Colonic mucosa (tissue), 4 donors: ENCODE measurements around the gene GABPB2. TPM values are rescaled to one million over a fixed set of nuclear protein-coding genes. Genes with fewer than 3 reads are reported as not detected.

Experiments
- DNase-seq: peaks from one replicate; pipeline ENCODE4 v3.0.0-alpha.2; 2020
- H3K27ac ChIP-seq: fragments of 200-600 bp; one replicate; pipeline ENCODE4 v1.8.0; 2021
- H3K27me3 ChIP-seq: fragments of 200-600 bp; one replicate; pipeline ENCODE4 v1.8.0; 2021
- H3K36me3 ChIP-seq: fragments of 200-600 bp; one replicate; pipeline ENCODE4 v1.8.0; 2021
- H3K4me1 ChIP-seq: fragments of 200-600 bp; one replicate; pipeline ENCODE4 v1.8.0; 2021; ENCODE audit warnings: mild to moderate bottlenecking
- H3K4me3 ChIP-seq: fragments of 200-600 bp; one replicate; pipeline ENCODE4 v1.8.0; 2021
- H3K9ac ChIP-seq, 2 donors: one replicate each; pipeline ENCODE4 v1.7.0; 2013; ENCODE audit warnings: control low read depth in 2 of 2, low read depth in 2 of 2, low read length in 2 of 2
- H3K9me3 ChIP-seq: fragments of 200-600 bp; one replicate; pipeline ENCODE4 v1.8.0; 2021
- intact Hi-C: fragments of 100-400 bp; cut with DNase I; formaldehyde crosslinking; loops from one replicate; pipeline ENCODE4 v1.14.1; 2022
- total RNA-seq, 2 donors: library from RNA; stranded (reverse); fragmentation: NEBNext Ultra II Directional in 1 of 2; extraction: Animal tissue kit (Norgen Biotek cat#: 25700) in 1 of 2; gene quantifications; one replicate each; pipeline ENCODE4 v1.2.1, GENCODE V29; 2021
- TF ChIP-seq, protein P1 (sequence below): fragments of 200-600 bp; IDR thresholded peaks from one replicate; pipeline ENCODE4 v1.8.0; 2022; ENCODE audit warnings: antibody characterized with exemption, mild to moderate bottlenecking
- donor health status: healthy.
- donor health status: DM: no; HTN: no; CAD: no.
- donor health status: DM: no; HTN: no; CAD: no.

The GABPB2 gene
- total RNA-seq, 2 donors from 2014 or later = 13.1 to 15.2 TPM

DNA sequence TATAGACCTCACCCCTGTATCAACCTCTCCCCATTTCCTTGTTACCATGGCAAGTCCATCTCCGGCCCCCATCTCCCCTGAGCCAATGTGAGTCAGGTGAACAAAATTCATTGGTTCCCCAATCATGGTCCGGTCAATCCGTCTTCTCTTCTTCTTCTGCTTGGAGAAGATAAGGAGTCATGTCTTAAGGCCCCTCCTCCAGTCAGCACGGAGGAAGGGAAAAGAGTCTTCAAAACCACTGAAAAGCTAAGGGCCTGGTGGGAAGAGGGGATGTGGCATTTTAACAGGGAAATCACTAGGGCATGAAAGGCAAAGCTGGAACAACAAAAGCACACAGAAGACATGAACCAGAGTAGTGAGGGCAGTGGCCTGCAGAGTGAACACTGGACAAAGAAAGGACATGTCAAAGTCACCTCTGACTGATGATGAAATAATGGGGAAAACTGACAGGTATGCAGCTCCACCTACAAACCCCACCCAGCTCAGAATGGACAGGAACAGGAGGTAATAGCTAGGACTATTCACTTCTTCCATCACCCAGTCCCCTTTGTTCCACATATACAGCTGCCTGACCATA, 15.5 kb upstream of the GABPB2 start:
- peak overlapping the region; percentile 91 for H3K27ac ChIP-seq
- no peak for DNase-seq
- peaks cover 34% of the 10 kb centered on the region for H3K36me3 ChIP-seq
- H3K9ac ChIP-seq = peak overlapping the region; percentile 41 to 58
- peaks cover 7% of the 10 kb centered on the region for H3K4me1 ChIP-seq
- H3K27me3 ChIP-seq = no peaks in the 10 kb centered on the region
- H3K4me3 ChIP-seq = no peak overlapping the region
- intact Hi-C loops = loop anchor here (5.0 kb wide), 1 partner anchor 48 kb away; the partner anchor contains the start of genes MINDY1 and PRUNE1
- TF ChIP-seq, protein P1, sequence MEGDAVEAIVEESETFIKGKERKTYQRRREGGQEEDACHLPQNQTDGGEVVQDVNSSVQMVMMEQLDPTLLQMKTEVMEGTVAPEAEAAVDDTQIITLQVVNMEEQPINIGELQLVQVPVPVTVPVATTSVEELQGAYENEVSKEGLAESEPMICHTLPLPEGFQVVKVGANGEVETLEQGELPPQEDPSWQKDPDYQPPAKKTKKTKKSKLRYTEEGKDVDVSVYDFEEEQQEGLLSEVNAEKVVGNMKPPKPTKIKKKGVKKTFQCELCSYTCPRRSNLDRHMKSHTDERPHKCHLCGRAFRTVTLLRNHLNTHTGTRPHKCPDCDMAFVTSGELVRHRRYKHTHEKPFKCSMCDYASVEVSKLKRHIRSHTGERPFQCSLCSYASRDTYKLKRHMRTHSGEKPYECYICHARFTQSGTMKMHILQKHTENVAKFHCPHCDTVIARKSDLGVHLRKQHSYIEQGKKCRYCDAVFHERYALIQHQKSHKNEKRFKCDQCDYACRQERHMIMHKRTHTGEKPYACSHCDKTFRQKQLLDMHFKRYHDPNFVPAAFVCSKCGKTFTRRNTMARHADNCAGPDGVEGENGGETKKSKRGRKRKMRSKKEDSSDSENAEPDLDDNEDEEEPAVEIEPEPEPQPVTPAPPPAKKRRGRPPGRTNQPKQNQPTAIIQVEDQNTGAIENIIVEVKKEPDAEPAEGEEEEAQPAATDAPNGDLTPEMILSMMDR = no peak
- H3K9me3 ChIP-seq = no peaks in the 10 kb centered on the region

DNA sequence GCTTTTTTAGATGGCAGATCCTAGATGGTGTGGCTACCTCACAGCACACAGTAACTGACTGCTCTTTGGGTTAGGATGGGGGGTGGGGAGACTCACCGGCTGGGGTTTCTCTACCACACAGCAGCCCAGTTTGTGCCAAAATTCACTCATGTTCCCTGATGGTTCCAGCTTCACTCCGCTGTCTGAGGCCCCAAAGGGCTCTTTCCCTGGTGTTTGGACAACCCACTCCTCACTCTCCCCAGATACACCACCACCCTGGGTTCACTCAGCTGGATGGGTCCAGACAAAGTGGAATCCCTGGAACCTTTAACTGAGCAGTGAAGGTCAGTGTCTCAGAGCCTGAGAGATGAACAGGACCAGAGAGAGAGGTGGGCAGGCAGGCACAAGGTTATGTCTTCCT, 15.0 kb upstream of the GABPB2 start:
- H3K36me3 ChIP-seq = peaks cover 34% of the 10 kb centered on the region
- no peak overlapping the region for H3K4me3 ChIP-seq
- peak overlapping the region; percentile 91 for H3K27ac ChIP-seq
- intact Hi-C loops = loop anchor here (5.0 kb wide), 1 partner anchor 48 kb away; the partner anchor contains the start of genes MINDY1 and PRUNE1
- H3K9me3 ChIP-seq = no peaks in the 10 kb centered on the region
- H3K4me1 ChIP-seq = peaks cover 7% of the 10 kb centered on the region
- TF ChIP-seq, protein P1 = no peak
- no peaks in the 10 kb centered on the region for H3K27me3 ChIP-seq
- peak overlapping the region; percentile 41 to 58 for H3K9ac ChIP-seq
- DNase-seq = no peak

DNA sequence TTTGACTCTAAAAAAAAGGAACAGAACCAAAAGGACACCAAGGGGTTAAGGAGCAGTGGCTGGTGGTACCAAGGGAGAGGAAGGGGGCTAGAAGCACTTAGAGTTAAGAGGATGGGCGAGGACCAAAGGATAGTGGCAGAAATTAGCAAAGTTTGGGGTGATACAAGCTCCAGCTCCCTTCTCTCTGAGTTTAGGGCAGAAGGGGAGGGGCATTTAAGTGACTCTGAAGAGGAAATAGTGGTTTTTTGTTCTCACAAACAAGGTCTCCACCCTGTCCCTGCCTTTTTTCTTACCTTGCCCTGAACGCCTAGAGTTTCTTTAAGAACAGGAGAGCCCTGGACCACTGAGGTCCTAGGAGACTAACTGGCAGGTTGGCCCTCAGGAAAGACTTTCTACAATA, 14.4 kb upstream of the GABPB2 start:
- Histone ChIP-seq H3K27me3 (no peaks in the 10 kb centered on the region), H3K9me3 (no peaks in the 10 kb centered on the region), H3K27ac (peak overlapping the region; percentile 91), H3K9ac (peak overlapping the region; percentile 5 to 58), H3K36me3 (peaks cover 34% of the 10 kb centered on the region), H3K4me3 (peak overlapping the region; percentile 1), H3K4me1 (peaks cover 7% of the 10 kb centered on the region)
- DNase-seq = peak; percentile 32
- TF ChIP-seq, protein P1 = no peak
- intact Hi-C loops = loop anchor here (5.0 kb wide), 1 partner anchor 49 kb away; the partner anchor contains the start of genes MINDY1 and PRUNE1

DNA sequence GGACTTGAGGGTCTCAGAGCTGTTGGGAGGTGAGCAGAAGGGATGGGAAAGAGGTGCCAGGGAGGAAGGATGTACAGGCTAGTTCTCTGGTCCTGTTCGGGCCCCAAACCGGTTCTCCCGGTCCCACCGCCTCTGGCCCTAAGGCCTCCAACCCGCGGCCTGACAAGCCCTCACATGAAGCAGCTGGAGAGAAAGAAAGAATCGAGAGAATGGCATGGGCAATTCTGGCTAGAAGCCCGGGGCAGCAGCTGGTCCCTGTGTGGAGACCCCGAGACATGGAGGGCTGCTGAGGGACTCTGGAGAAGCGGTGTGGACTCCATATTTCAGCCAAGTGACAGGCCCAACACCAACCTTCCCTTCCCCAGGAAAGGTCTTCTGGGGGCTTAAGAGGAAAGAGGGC, 11.9 kb upstream of the GABPB2 start:
- peaks cover 7% of the 10 kb centered on the region for H3K4me1 ChIP-seq

DNA sequence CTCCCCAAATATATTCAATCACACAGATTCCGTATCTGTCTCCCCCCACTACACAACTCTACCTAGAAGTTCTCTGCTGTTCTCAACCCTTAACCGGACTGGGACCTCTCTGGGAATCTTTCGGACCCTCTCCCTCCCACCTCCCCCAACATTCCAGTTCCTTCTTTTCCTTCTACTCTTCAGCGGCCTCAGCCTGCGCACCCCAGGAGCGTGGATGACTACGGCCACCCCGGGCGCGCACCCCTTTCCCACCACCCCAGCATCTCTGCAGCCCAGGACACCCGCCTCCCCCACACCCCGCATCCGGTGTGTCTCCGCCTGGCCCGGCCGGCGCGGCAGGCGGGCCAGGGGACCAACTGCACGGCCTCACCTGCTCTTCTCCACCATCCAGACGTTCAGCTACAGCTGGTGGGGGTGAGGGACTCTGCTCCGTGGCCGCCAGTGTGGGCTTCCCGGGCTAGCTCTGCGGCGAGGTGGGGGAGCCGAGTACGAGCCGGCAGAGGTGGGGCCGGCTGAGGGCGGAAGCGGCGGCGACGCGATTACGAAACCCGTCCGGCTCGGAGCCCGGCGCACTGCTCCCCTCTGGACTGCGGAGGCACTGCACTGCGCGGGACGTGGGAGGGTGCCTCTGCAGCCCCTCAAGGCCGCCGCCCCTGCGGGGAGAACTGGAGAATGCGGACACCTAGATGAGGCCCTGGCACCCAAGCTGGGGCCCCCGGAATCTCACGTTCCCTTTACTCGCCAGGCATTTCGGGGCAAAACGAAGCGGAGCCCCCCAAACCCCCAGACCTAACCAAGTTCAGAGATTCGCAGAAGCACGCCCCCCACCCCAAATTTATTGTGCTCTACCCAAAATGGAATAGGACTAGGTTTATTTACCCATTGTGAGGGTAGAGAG, 11.2 kb upstream of the GABPB2 start, which contains the start of gene CDC42SE1:
Gene CDC42SE1 (minus strand): TSS at position 514 of the 898 bp plus-strand sequence. CDS start 3,892 bp downstream, outside the sequence.
- peaks cover 7% of the 10 kb centered on the region for H3K4me1 ChIP-seq
- no peaks in the 10 kb centered on the region for H3K9me3 ChIP-seq
- TF ChIP-seq, protein P1 = peak; percentile 83
- peak within 1 kb of the TSS; percentile 88 for H3K4me3 ChIP-seq
- H3K27ac ChIP-seq = peak within 1 kb of the TSS; percentile 91
- no peaks in the 10 kb centered on the region for H3K27me3 ChIP-seq
- peak within 1 kb of the TSS; percentile 93 to 98 for H3K9ac ChIP-seq
- peak; percentile 83 for DNase-seq
- intact Hi-C loops = loop anchor here (5.0 kb wide), 1 partner anchor 52 kb away; the partner anchor contains the start of genes MINDY1 and PRUNE1
- peaks cover 13% of the 10 kb centered on the region for H3K36me3 ChIP-seq

More for the DNA sequence above, 11.9 kb upstream of the GABPB2 start:
- Histone ChIP-seq H3K4me3 (peak overlapping the region; percentile 88), H3K9me3 (no peaks in the 10 kb centered on the region), H3K9ac (peak overlapping the region; percentile 93 to 98), H3K27me3 (no peaks in the 10 kb centered on the region), H3K27ac (peak overlapping the region; percentile 91), H3K36me3 (peaks cover 19% of the 10 kb centered on the region)
- TF ChIP-seq, protein P1 = no peak
- DNase-seq = peak; percentile 67
- intact Hi-C loops = loop anchor here (5.0 kb wide), 1 partner anchor 51 kb away; the partner anchor contains the start of genes MINDY1 and PRUNE1
